Bone marrow (tissue), 2 donors: Measurements from ENCODE around the gene ZNF283.
"Not testable (repeated sequence)": the region's sequence is repeated elsewhere in the genome, so short reads cannot be mapped to it uniquely, and the experiment has no call there.

Experiments used
- DNase-seq, 2 donors: peaks; one replicate each; lab custom pipeline; 2025; lab: John Stamatoyannopoulos, UW

ZNF283 gene

DNA sequence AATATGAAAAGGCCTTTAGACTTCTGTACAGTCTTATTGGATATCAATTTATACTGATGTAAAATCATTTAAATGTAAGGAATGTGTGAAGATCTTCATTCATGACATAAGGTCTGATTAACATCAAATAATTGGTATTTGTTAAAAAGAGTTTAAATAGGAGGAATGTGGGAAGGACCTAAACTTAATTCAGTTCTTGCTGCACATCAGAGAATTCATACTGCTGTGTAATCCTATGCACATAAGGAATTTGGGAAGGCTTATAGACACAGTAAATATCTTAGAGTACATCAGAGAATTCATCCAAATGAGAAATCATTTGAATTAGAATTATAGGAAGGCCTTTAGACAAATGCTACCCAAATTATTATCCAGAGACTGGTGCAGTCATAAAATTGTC is 21.7 kb downstream of the ZNF283 start:
- no peak for DNase-seq

DNA sequence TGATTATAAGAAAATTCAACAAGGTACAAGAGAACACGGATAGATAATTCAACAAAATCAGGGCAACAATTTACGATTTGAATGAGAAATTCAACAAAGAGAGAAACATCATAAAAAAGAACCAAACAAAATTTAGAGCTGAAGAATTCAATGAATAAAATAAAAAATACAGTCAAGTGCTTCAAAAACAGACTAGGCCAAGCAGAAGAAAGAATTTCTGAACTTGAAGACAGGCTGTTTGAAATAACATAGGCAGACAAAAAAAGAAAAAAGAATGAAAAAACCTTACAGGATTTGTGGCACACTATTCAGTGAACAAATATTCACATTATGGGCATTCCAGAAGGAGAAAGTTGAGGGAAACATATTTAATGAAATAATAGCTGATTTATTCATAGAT is 31.1 kb downstream of the ZNF283 start:
- no peak for DNase-seq

DNA sequence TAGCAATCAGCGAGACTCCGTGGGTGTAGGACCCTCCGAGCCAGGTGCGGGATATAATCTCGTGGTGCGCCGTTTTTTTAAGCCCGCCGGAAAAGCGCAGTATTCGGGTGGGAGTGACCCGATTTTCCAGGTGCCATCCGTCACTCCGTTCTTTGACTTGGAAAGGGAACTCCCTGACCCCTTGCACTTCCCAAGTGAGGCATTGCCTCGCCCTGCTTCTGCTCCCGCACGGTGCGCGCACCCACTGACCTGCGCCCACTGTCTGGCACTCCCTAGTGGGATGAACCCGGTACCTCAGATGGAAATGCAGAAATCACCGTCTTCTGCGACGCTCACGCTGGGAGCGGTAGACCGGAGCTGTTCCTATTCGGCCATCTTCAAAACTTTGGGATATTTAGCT is 39.8 kb downstream of the ZNF283 start:
- not testable (repeated sequence) for DNase-seq

DNA sequence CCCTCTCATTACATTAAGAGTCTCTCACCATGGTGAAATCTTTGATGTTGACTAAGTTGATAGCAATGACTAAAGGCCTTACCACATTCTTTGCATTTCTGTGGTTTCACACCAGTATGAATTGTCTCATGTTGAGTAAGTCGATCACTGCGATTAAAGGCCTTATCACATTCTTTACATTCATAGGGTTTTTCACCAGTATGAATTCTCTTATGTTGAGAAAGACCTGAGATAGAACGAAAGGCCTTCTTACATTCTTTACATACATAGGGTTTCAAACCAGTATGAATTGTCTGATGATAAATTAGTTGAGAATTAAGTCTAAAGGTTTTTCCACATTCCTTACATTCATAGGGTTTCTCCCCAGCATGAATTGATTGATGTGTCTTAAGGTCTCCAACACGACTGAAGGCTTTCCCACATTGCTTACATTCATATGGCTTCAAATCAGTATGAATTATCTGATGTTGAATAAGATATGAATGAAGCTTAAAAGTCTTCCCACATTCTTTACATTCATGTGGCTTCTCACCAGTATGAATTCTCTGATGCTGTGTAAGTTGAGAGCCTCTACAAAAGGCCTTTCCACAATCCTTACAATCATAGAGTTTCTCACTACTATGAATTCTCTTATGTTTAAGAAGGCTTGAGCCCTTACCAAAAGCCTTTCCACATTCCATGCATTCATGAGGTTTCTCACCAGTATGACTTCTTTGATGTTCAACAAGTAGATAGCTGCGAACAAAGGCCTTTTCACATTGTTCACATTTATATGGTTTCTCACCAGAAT is 45.6 kb downstream of the ZNF283 start:
- DNase-seq, result no peak

DNA sequence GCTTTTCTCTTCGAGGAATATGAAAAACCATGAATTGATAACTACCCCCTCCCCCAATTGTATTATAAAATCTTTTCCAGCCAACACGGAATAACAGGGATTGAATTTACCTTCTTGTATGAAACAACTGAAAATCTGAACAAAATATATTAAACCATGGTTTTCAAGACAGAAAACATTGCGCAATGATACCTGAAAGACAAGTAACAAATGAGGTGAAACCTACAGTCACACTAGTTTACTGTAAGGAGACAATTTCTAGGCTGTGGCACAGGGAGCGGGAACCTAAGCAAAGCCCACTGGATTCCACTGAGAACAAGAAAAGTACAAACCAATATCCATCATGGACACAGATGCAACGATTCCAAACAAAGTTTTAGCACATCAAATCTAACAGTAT is 53.4 kb downstream of the ZNF283 start:
- no peak for DNase-seq

DNA sequence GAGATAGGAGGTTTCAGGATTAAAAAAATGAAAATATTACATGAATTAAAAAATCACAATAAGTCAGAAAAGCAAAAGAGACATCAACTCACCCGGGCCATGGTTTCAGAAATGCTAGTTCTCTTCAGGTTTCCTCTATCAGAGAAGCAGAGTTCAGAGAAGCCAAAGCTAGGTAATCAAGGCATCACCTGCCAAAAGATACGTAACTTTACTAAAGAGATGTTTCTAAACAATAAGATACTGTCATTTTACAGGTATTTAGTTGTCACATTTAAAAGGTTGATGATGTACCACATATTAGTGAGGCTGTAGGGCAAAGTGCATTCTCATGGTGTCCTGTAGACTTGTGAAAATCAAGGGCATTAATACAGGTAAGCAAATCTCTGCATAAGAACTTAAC is 56.7 kb downstream of the ZNF283 start, which contains the start of gene ZNF404:
Gene ZNF404, minus strand, starts transcription at position 101 of the 400 bp plus-strand sequence.
- DNase-seq, result no peak

DNA sequence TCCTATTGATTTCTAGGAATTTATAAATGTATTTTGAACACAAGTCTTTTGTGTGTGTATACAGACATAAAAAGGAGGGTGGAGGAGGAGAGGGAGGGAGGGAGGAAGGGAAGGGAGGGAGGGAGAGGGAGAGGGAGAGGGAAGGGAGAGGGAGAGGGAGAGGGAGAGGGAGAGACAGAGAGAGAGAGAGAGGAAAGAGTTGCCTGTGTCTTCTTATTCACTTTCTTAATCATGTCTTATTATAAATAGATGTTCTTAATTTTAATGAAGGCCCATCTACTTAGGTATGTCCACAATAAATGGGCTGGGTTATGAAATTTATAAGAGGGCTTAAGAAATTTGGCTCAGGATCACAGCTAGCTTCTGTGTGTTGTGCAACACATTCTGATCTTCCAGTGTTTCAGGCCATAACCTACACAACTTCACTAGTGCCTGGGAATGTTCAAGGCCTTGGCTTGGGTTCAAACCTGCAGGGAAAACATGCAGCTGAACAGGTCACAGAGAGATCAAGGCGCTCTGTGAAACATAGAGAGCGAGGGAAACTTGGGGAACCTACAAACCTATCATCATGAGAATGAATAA is 68.7 kb downstream of the ZNF283 start:
- no peak for DNase-seq
